ENCODE results near the gene HHAT. TPM values are rescaled to one million over a fixed set of nuclear protein-coding genes. Genes with fewer than 3 reads are reported as not detected.

HHAT gene
- total RNA-seq, 4 donors from 2014 or later: 2.4 to 6.0 (median 4.4) TPM

GRCh38 chr1:210441028-210441427 lies 112.3 kb downstream of the HHAT start:
- TF ChIP-seq CTCF (IDR thresholded peaks at IDR 0.05; ENCODE audit: low read depth): no peak

- TF ChIP-seq CTCF (IDR thresholded peaks at IDR 0.05; ENCODE audit: low read depth): no peak
Observed at GRCh38 chr1:210445485-210445884, 116.8 kb downstream of the HHAT start.

GRCh38 chr1:210445931-210446330 lies 117.2 kb downstream of the HHAT start:
- TF ChIP-seq CTCF (IDR thresholded peaks at IDR 0.05; ENCODE audit: low read depth): no peak

- no peak for TF ChIP-seq CTCF (IDR thresholded peaks at IDR 0.05; ENCODE audit: low read depth)
Observed at GRCh38 chr1:210446479-210446878, 117.8 kb downstream of the HHAT start.

GRCh38 chr1:210447456-210448057 lies 118.9 kb downstream of the HHAT start:
- TF ChIP-seq CTCF (IDR thresholded peaks at IDR 0.05; ENCODE audit: low read depth): no peak

GRCh38 chr1:210448297-210448892 lies 119.7 kb downstream of the HHAT start:
- no peak for TF ChIP-seq CTCF (IDR thresholded peaks at IDR 0.05; ENCODE audit: low read depth)

- no peak for TF ChIP-seq CTCF (IDR thresholded peaks at IDR 0.05; ENCODE audit: low read depth)
Observed at GRCh38 chr1:210455840-210456603, 127.3 kb downstream of the HHAT start.

All from subcutaneous adipose tissue (tissue), 4 donors.